ENCODE measurements around the gene MGAT5B. TPM values are rescaled to one million over a fixed set of nuclear protein-coding genes. Genes with fewer than 3 reads are reported as not detected.

The MGAT5B gene
- total RNA-seq, 1 donor from 2014 or later: 4.8 TPM

DNA sequence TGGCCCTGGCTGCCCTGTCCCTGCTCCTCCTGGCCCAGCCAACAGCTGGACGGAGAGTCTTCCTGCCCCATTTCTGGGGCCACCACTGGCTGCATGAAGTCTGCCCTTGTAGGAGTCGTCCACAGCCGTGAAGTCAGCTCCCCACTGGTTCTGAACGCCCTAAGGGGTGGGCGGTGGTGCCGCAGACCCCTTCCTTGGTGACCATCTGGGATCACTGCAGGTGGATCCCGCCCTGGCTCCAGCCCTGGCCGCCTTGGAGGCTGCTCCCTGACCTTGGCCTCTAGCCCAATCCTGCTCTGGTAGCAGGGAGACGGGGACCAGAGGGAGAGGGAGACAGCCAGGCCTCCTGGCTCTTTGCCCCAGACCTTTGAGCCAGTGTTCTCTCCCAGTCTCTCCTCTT lies 35.4 kb downstream of the MGAT5B start:
- intact Hi-C loops (cut with micrococcal nuclease): no loop called here

DNA sequence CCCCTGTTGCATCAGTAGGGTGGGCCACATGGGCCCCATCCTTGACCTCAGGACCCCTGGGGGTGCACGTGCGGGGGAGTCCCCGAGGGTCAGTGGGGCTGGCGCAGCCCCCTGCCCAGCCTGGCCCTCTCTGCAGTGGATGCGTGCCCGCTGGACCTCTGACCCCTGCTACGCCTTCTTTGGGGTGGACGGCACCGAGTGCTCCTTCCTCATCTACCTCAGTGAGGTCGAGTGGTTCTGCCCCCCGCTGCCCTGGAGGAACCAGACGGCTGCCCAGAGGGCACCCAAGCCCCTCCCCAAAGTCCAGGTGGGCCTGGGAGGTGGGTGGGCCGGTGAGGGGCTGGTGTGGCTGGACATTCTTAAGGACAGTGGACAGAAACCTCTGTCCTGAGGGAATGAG lies 35.9 kb downstream of the MGAT5B start:
- intact Hi-C loops (cut with micrococcal nuclease): no loop called here

DNA sequence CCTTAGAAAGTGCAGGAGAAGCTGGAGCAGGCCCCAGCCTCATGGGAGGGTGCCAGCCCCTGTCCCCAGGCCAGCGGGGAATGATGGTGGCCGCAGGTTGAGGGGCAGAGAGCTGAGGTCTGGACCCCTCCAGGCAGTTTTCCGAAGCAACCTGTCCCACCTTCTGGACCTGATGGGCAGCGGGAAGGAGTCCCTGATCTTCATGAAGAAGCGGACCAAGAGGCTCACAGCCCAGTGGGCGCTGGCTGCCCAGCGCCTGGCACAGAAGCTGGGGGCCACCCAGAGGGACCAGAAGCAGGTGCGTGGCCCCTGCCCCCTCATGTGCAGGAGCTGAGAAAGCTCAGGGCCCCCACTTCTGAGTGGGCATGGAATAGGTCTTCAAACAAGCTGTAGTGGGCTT lies 36.8 kb downstream of the MGAT5B start:
- intact Hi-C loops (cut with micrococcal nuclease): no loop called here

DNA sequence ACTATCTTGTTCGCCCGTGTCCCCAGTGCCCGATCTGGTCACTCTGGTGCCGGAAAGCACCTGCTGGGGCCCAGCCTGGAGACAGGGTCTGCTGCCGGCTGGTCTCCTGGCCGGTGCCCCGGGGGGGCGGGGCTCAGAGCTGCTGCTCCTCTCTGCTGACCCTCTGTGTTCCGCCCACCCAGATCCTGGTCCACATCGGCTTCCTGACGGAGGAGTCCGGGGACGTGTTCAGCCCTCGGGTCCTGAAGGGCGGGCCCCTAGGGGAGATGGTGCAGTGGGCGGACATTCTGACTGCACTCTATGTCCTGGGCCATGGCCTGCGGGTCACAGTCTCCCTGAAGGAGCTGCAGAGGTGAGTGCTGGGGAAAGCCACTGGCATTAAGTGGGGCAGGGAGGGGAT lies 37.6 kb downstream of the MGAT5B start:
- intact Hi-C loops (cut with micrococcal nuclease): no loop called here

DNA sequence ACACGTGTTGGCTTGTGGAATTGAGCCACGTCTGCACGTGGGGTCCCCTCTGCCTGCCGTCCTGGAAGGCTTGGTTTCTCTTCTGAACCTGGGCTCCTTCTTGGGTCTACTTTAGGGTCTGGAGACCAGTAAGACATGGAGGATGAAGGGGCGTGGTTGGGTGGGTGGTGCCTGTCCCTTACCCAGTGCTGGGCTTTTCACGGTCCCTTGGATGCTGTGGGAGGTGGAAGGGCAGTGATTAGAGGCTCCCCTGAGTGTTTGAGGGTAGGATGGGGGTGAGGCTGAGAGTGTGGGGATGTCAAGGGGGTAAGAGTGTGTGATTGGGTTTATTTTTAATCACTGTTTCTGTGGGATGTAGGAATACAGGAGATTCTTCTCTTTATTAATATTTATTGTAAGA lies 38.3 kb downstream of the MGAT5B start:
- intact Hi-C loops (cut with micrococcal nuclease): no loop called here

DNA sequence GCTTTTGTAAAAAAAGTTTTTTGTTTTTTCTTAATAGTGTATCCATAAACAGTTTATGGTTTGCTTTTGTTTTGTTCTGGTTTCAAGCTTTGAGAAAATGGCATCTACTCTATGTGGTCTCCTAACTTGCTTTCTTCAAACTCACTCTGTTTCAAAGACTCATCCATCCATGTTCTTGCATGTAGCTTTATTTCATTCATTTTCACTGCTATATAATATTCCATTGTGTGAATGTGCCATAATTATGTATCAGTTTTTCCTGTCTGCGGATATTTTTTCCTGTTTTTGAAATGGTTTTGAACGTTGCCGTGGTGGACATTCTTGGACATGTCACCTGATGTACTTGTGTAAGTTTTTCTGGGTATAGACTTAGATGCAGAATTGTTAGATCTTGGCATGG lies 39.1 kb downstream of the MGAT5B start:
- intact Hi-C loops (cut with micrococcal nuclease): no loop called here

DNA sequence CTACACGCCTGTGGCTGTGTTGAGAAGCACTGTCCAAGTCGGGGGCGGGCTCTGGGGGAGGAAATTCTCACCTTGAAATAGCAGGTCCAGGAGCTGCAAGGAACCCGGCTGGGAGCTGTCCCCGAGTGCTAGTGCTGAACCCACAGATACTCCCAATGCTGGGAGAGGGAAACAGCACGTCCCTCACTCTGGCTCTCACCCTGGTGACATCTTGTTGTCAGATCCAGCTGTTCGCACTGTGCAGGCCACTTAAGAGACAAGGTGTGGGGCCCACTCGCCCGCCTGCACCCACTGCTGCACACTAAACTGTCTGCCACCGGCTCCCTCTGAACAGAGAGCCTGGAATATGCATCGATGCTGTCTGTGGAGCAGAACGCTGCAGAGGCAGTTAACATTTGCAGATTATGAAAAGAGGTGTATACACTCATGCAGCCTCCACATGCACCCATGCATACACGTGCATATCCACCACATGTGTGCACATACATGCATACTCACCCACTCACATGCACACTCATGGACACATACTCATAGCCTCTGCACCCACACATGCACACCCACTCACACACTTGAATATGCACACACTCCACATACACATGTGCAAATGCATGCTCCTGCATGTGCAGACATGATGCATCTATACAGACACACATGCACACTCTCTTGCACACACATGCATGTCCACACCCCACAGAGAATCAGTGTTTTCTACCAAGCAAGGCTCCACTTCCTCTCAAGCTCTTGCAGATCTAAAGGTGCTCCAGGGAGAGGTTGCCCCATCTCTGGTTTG lies 42.0 kb downstream of the MGAT5B start:
- intact Hi-C loops (cut with micrococcal nuclease): no loop called here

DNA sequence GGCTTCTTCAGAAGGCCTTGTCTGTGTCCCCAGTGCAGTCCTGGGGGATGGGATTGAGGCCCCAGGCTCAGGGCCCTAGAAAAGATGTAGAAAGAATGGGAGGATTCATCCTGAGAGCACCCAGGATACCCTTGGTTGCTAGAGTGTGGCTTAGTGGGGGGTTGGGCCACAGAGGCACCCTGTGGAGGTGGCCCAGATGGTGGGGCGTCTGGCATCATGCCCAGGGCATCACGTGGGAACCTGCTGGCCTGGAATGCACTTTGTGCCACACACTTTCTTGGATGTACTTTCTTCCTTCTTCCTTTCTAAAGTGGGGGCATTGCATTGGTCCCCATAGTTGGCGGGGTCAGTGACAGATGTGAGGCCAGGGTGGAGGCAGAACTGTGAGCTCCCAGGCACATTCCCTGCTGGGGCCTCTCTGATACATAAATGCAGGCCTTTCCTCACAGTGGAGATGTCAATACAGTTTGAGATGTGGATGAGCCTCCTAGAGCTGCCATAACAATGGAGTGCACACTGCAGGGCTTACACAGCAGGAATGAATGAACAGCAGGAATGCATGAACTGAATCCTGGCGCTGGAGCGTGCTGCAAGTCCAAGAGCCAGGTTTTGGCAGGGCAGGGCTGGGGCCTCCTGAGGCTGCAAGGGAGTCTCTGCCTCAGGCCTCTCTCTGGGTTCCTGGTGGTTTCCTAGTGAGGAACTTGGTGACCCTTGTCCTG lies 43.3 kb downstream of the MGAT5B start:
- intact Hi-C loops (cut with micrococcal nuclease): no loop called here

DNA sequence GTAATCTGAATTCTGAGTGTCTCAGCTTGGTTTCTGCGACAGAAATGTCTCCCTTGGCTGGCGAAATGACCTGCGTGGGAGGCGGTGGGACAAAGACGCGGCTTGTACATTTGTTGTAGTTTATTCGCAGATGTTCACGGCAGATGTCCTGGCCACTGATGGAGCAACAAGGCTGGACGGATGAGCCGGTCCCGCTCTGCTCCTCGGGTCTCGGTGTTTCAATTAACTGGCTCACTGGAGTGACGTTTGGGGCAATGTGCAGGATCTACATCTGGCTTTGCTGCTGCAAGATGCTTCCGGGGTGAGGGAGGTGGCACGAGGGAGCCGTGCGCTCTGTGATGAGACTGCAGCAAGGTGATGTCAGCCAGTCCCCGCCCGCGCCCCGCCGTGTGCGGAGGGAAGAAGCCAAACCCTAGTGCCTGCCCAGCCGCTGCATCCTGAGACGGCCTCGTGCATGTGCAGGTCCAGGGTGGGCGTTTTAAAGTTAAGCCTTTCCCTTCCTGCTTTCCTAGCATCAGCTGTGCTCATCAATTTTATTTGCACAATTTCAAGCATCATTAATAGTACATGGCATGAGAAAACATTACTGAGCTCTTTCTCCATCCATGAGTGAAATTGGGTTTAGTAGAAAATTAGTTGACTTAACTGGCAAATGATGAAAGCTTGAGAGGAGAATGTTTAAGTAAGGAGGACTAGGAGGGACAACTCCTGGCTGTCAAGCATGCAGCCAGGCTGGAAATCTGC lies 44.4 kb downstream of the MGAT5B start:
- intact Hi-C loops (cut with micrococcal nuclease): no loop called here

DNA sequence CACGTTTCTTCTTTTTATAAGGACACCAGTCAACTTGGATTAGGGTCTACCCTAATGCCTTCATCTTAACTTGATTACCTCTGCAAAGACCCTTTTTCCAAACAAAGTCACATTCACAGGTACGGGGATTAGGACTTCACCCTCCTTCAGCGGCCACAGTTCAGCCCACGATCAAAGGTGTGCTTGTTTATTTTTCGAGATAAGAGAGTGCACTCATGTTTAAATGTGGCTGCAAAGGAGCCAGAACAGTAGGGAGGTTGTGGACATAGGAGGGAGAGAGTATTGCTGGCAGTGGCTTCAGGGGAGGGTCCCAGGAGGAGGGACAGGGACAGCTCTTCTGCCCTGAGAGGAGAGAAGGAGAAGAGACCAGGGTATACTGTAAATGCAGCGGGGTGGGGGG lies 46.7 kb downstream of the MGAT5B start:
- intact Hi-C loops (cut with micrococcal nuclease): no loop called here

DNA sequence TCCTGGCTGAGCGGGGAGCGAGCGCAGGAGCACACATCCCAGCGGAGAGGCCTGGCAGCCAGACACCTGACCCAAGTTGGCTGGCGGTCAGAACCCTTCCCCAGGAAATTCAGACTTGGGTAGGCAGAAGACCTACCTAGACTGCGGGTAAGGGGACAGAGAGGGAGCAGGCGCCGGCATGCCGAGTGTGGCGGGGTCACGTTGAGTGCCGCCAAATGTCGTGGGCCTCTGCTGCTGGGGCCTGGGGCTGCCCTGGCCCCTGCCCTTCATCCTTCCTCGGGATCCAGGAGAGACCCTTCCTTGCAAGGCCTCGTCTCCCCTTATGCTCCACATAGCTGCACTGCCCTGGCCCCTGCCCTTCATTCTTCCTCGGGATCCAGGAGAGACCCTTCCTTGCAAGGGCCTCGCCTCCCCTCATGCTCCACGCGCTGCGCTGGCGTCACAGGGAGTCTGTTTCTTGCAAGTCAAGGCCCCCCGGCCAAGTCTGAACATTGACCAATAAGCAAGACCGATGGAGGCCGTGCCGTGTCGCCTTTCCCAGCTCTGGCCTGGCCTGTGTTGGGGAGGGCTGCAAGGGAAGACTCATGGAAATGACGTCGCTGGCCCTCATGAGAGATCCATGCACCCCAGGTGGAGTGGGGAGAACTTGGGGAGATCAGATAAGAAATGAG lies 47.8 kb downstream of the MGAT5B start:
- intact Hi-C loops (cut with micrococcal nuclease): no loop called here

DNA sequence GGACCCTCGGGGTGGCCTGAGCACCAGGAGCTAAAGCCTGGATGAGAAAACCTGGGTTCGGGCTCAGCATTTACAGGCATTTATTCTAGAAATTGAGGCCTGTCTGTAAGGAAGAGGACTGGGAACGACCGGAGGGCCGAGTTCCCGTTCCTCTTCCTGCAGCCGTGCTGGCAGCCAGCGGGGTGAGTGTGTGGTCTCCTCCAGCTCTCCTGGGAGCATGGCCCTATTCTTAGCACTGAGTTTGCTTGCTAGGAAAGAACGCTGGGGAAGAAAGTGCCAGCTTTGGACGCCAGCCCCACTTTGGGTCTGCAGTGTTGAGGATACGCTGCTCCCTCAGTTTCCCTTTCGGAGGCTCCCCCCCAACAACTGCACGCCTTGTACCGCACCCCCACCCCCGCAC lies 49.6 kb downstream of the MGAT5B start:
- intact Hi-C loops (cut with micrococcal nuclease): no loop called here

DNA sequence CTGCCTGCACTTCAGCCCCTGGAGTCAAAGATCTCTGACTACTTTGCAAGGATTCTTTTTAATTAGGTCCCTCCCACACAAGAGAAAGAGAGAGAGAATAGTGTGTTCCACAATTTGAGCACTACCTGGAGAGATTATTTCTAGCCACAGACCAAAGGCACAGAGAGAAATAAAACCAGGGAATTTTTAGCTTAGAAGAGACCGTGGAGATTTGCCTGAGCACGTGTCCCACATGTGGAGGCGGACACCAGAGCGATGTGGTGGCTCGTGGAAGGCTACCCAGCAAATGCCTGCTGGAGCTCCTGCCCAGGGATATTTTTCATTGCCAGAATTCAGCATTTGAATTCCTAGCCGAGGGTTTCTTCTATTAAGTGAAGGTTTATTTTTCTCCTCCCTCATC lies 50.6 kb downstream of the MGAT5B start:
- intact Hi-C loops (cut with micrococcal nuclease): no loop called here

DNA sequence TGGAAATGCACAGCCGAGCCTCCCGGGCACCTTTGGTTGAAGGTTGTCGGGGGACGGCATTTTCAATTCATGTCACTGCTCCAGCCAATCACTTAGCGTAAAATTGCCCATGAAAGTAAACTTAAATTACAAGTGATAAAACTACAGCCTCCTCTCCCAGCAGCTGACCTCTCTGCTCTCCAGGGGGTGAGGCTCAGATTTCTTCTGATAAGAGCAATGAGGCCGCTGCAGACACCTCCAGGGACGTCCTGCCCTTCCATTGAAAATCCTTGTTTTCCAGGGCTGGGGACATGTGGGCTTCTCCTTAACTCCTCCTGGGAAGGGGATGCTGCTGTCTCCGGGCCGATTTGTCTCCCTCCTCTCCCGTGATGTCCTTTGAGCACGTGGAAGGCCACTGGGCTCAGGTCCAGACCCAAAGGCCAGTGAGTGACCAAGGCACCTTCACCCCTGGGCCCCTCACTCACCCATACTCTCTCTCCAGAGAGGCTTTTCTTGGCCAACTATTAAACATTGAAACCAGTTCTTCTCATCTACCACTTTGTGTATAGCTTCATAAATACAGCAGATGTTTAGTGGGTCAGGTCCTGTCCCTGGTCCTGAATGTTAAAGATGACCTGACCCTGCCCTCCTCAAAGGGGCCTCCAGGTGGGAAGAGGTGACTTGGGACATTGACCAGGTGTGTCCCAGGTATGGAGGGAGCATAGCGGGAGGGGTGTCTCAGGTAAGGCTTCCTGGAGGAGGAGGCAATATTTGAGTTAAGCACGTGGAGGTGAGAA lies 52.3 kb downstream of the MGAT5B start:
- intact Hi-C loops (cut with micrococcal nuclease): no loop called here

DNA sequence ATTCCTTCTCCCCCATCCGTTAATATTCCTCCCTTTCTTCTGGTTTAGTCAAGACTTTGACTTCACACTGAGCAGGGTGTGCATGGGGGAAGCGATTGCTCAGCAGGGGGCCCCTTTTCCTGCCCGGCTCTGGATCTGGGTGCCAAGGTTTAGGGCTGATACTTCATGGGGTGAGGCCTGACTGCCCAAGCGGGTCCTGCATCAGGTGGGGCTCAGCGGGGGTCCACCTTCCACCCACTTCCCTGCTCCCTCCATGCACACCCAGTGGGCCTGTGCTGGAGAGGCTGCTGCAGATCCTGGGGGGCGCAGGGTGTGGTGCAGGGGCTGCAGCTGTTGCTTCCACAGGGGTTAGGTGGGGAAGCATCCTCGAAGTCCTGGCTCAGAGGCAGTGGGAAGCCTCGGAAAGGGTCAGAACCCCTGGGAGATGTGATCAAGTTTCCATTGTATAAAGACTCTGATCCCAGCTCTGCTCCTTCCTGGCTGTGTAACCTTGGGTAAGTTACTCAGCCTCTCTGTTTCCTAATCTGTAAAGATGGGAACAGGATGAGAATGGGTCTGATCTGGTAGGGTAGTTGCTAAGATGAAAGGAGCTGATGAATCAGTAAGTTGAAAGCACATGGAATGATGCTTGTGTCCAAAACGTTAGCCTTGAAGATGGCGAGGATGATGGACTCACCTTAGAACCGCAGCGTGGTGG lies 53.3 kb downstream of the MGAT5B start:
- intact Hi-C loops (cut with micrococcal nuclease): no loop called here

DNA sequence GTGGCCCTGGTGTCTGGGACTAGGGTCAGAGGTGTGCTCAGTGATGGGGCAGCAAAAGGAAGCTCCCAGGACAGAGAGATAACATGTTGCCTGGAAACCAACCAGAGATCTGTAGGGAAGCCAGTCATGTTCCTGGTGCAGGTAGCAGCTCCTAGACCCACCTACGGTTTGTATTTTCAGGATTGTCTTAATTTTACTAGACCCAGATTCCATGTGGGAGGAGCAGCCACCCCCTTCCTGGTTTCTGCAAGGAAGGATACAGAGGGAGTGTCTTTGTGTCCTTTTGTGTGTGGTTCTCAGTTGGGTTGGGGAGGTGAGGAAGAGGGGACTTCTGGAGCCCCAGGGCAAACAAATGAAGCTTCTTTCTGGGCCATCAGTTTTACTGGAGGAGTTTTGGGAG lies 53.9 kb downstream of the MGAT5B start:
- intact Hi-C loops (cut with micrococcal nuclease): no loop called here

DNA sequence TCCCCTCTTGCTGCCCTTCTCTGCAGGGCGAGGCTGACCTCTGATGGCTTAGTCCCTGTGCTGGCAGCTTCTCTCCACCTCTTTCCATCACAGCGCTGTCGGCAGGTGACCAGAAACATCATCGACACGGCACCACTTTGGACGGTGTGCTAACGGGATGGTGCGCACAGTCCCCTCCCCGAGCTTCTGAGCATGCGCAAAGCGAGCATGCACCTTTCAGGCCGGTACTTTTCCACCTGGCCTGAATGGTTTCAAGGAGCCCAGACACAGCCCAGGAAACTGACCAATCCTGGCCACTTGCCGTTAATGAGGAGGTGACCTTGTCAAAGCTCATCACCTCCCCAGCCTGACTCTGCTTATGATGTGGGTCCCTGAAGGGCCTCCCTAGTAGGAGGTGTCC lies 54.8 kb downstream of the MGAT5B start:
- intact Hi-C loops (cut with micrococcal nuclease): no loop called here

DNA sequence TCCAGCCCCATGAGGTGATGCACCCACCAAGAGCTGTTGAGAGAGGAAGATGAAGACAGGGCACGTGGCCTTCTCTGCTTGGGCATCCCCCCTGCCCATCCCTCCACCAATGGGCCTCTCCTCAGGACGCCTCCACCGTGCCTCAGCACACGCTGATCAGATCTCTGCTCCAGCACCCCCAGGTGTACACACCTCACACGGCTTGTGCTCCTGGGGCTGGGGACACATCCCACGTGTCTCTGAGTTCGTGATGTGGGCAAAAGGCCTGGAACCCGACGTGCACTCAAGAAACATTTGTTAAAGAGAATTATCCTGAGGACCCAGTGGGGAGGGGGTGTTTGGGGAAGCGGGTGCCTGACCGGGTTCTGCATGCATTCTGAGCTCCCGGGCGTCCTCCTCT lies 55.3 kb downstream of the MGAT5B start:
- intact Hi-C loops (cut with micrococcal nuclease): no loop called here

DNA sequence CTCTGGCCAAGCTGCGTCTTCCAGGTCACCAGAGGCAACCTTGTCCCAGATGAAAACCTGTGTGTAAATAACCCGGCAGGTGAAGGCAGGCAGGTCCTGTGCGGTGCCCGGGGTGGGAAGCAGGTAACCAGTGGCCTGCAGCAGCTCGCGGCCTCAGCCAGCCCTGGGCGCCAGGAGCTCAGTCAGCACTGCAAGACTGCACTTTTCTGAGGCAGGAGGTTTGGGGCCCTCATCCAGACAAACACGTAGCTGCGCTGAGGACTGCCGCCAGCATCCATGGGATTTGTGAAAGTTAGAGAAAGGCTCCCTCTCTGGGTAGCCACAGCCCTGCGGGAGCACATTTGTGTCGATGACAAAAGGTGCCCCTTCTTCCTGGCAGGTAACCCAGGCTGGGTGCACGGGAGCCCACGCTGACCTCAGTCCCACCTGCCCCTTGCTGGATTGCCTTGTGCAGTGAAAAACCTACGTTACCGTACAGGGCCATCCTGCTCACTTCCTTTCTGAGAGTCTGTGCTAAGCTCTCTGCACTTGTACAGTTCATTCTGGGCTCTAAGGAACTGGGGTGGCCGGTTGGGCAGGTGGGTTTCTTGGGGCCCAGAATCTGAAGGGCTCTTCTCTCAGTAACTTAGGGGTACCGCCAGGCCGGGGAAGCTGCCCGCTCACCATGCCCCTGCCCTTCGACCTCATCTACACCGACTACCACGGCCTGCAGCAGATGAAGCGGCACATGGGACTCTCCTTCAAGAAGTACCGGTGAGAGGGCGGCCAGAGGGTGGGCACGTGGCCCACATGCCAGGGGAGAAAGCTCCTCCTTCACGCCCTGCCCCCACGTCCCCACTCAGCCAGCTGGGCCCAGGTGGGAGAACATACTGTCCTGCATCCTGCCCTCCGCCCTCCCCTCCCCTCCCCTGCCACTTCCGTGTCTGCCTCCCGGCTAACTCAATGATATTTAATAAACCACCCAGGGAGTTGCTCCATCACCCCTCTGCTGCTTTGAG lies 56.4 kb downstream of the MGAT5B start:
- intact Hi-C loops (cut with micrococcal nuclease): no loop called here
